Trophoblast cell (in vitro differentiated cells and primary cell): Measurements from ENCODE around the gene GABRR3.

Source experiments
- DNase-seq, 2 donors: peaks; one replicate each; pipeline ENCODE4 v3.0.0-alpha.2; 2016
- H2AFZ ChIP-seq: 2 replicates; pipeline ENCODE4 v1.6.1; 2013; ENCODE audit warnings: low read length, moderate library complexity, mild to moderate bottlenecking; ENCODE audit not compliant: insufficient read depth, poor library complexity
- H2AK5ac ChIP-seq: 2 replicates; pipeline ENCODE4 v1.6.1; 2013; ENCODE audit warnings: mild to moderate bottlenecking, low read length
- H2BK120ac ChIP-seq: 2 replicates; pipeline ENCODE4 v1.6.1; 2013; ENCODE audit warnings: low read length, mild to moderate bottlenecking, moderate library complexity; ENCODE audit not compliant: insufficient read depth, poor library complexity
- H2BK12ac ChIP-seq: 2 replicates; pipeline ENCODE4 v1.6.1; 2013; ENCODE audit warnings: mild to moderate bottlenecking, low read length, moderate library complexity
- H2BK5ac ChIP-seq: 2 replicates; pipeline ENCODE4 v1.6.1; 2013; ENCODE audit warnings: low read length, low read depth, moderate library complexity, mild to moderate bottlenecking; ENCODE audit not compliant: poor library complexity
- H3K14ac ChIP-seq: 2 replicates; pipeline ENCODE4 v1.6.1; 2013; ENCODE audit warnings: mild to moderate bottlenecking, low read length
- H3K18ac ChIP-seq: 2 replicates; pipeline ENCODE4 v1.6.1; 2013; ENCODE audit warnings: mild to moderate bottlenecking, low read length
- H3K23ac ChIP-seq: 2 replicates; pipeline ENCODE4 v1.6.1; 2013; ENCODE audit warnings: low read length
- H3K27ac ChIP-seq: 2 replicates; pipeline ENCODE4 v1.5.1; 2013; ENCODE audit warnings: low read depth, mild to moderate bottlenecking, inconsistent platforms, low read length, moderate library complexity
- H3K27me3 ChIP-seq: 2 replicates; pipeline ENCODE4 v1.6.1; 2013; ENCODE audit warnings: inconsistent platforms, mild to moderate bottlenecking, low read length, moderate library complexity; ENCODE audit not compliant: insufficient read depth
- H3K36me3 ChIP-seq, 2 experiments: 1 replicate in 1 of 2; 2 replicates in 1 of 2; pipeline ENCODE4 v1.6.1; 2013; ENCODE audit warnings: low read length in 2 of 2, mild to moderate bottlenecking in 2 of 2, moderate library complexity in 1 of 2; ENCODE audit not compliant: insufficient read depth in 2 of 2, control insufficient read depth in 1 of 2
- H3K4ac ChIP-seq: 2 replicates; pipeline ENCODE4 v1.6.1; 2013; ENCODE audit warnings: low read depth, mild to moderate bottlenecking, low read length, moderate library complexity
- H3K4me1 ChIP-seq, 2 experiments: 1 replicate in 1 of 2; 2 replicates in 1 of 2; pipeline ENCODE4 v1.6.1; 2013; ENCODE audit warnings: low read length in 2 of 2, mild to moderate bottlenecking in 2 of 2, moderate library complexity in 1 of 2; ENCODE audit not compliant: insufficient read depth in 2 of 2, control insufficient read depth in 1 of 2
- H3K4me2 ChIP-seq: 2 replicates; pipeline ENCODE4 v1.6.1; 2013; ENCODE audit warnings: inconsistent platforms, mild to moderate bottlenecking, low read length, moderate library complexity
- H3K4me3 ChIP-seq: 2 replicates; pipeline ENCODE4 v1.5.1; 2013; ENCODE audit warnings: mild to moderate bottlenecking, low read depth, low read length, inconsistent platforms
- H3K79me1 ChIP-seq: one replicate; pipeline ENCODE4 v1.6.1; 2013; ENCODE audit warnings: low read length
- H3K79me2 ChIP-seq: 2 replicates; pipeline ENCODE4 v1.6.1; 2013; ENCODE audit warnings: low read length, mild to moderate bottlenecking; ENCODE audit not compliant: control insufficient read depth, insufficient read depth, poor library complexity
- H3K9ac ChIP-seq: 2 replicates; pipeline ENCODE4 v1.6.1; 2013; ENCODE audit warnings: mild to moderate bottlenecking, low read length
- H3K9me3 ChIP-seq: 2 replicates; pipeline ENCODE4 v1.6.1; 2013; ENCODE audit warnings: low read depth, mild to moderate bottlenecking, control low read depth, inconsistent platforms, low read length; ENCODE audit not compliant: insufficient read depth
- H4K12ac ChIP-seq: 2 replicates; pipeline ENCODE4 v1.6.1; 2013; ENCODE audit warnings: low read depth, mild to moderate bottlenecking, low read length, moderate library complexity
- H4K8ac ChIP-seq: 2 replicates; pipeline ENCODE4 v1.6.1; 2013; ENCODE audit warnings: low read depth, mild to moderate bottlenecking, low read length, moderate library complexity
- H4K91ac ChIP-seq: one replicate; pipeline ENCODE4 v1.6.1; 2013; ENCODE audit warnings: low read depth, mild to moderate bottlenecking, low read length, moderate library complexity
- WGBS: extraction: QIAGEN DNeasy Blood & Tissue Kit; methylation state at CpG from one replicate; pipeline ENCODE4 v1.1.7; 2013; ENCODE audit warnings: missing lambda C conversion rate; ENCODE audit not compliant: insufficient read length, insufficient coverage; ENCODE audit errors: extremely low coverage; 5-methylcytosine and 5-hydroxymethylcytosine counted together

The GABRR3 gene

GRCh38 chr3:97975466-97975865 is 59.6 kb downstream of the GABRR3 start:
- H3K4me3 ChIP-seq = no peak overlapping the region
- no peak overlapping the region for H3K23ac ChIP-seq
- no CpG with 5 or more reads among the region's 1 CpG for WGBS
- no peaks in the 10 kb centered on the region for H3K79me2 ChIP-seq
- no peak overlapping the region for H3K9ac ChIP-seq
- H2AFZ ChIP-seq = no peak overlapping the region
- DNase-seq = no peak
- no peak overlapping the region for H3K18ac ChIP-seq
- H2BK120ac ChIP-seq = no peak overlapping the region
- H3K27ac ChIP-seq = no peak overlapping the region
- H3K4ac ChIP-seq = no peak overlapping the region
- no peaks in the 10 kb centered on the region for H3K36me3 ChIP-seq
- H2BK5ac ChIP-seq = no peak overlapping the region
- no peak overlapping the region for H2AK5ac ChIP-seq
- no peak overlapping the region for H4K91ac ChIP-seq
- no peak overlapping the region for H3K4me2 ChIP-seq
- no peaks in the 10 kb centered on the region for H3K79me1 ChIP-seq
- no peak overlapping the region for H2BK12ac ChIP-seq
- H4K8ac ChIP-seq = no peak overlapping the region
- no peak overlapping the region for H3K14ac ChIP-seq
- H3K9me3 ChIP-seq = no peaks in the 10 kb centered on the region
- no peak overlapping the region for H4K12ac ChIP-seq
- no peaks in the 10 kb centered on the region for H3K27me3 ChIP-seq
- H3K4me1 ChIP-seq = no peaks in the 10 kb centered on the region

- no peak for DNase-seq
- no peak overlapping the region for H3K27ac ChIP-seq
- H3K9me3 ChIP-seq = no peaks in the 10 kb centered on the region
- no peak overlapping the region for H4K91ac ChIP-seq
- H3K79me1 ChIP-seq = no peaks in the 10 kb centered on the region
- no peak overlapping the region for H3K4me3 ChIP-seq
- H3K4me1 ChIP-seq = no peaks in the 10 kb centered on the region
- H2AFZ ChIP-seq = no peak overlapping the region
- no peak overlapping the region for H2AK5ac ChIP-seq
- H3K4ac ChIP-seq = no peak overlapping the region
- H3K14ac ChIP-seq = no peak overlapping the region
- H2BK12ac ChIP-seq = no peak overlapping the region
- no peak overlapping the region for H3K4me2 ChIP-seq
- no peaks in the 10 kb centered on the region for H3K36me3 ChIP-seq
- H4K8ac ChIP-seq = no peak overlapping the region
- no peak overlapping the region for H3K23ac ChIP-seq
- H2BK120ac ChIP-seq = no peak overlapping the region
- no CpG with 5 or more reads among the region's 3 CpGs for WGBS
- H3K9ac ChIP-seq = no peak overlapping the region
- H2BK5ac ChIP-seq = no peak overlapping the region
- H3K79me2 ChIP-seq = no peaks in the 10 kb centered on the region
- H4K12ac ChIP-seq = no peak overlapping the region
- H3K27me3 ChIP-seq = no peaks in the 10 kb centered on the region
- no peak overlapping the region for H3K18ac ChIP-seq
Measured at GRCh38 chr3:97974996-97975395, 60.1 kb downstream of the GABRR3 start.

GRCh38 chr3:97972976-97973375 is 62.1 kb downstream of the GABRR3 start:
- no peak overlapping the region for H4K8ac ChIP-seq
- no peak overlapping the region for H3K4ac ChIP-seq
- no peak overlapping the region for H3K23ac ChIP-seq
- no peak overlapping the region for H4K12ac ChIP-seq
- no peak overlapping the region for H3K4me3 ChIP-seq
- H3K18ac ChIP-seq = no peak overlapping the region
- no peak overlapping the region for H3K9ac ChIP-seq
- H3K79me1 ChIP-seq = no peaks in the 10 kb centered on the region
- H2AK5ac ChIP-seq = no peak overlapping the region
- H2AFZ ChIP-seq = no peak overlapping the region
- no peak overlapping the region for H3K27ac ChIP-seq
- H2BK12ac ChIP-seq = no peak overlapping the region
- no peaks in the 10 kb centered on the region for H3K79me2 ChIP-seq
- no peak for DNase-seq
- H3K36me3 ChIP-seq = no peaks in the 10 kb centered on the region
- H3K9me3 ChIP-seq = no peaks in the 10 kb centered on the region
- no peaks in the 10 kb centered on the region for H3K27me3 ChIP-seq
- no peak overlapping the region for H3K14ac ChIP-seq
- no peak overlapping the region for H2BK5ac ChIP-seq
- no peaks in the 10 kb centered on the region for H3K4me1 ChIP-seq
- no CpG with 5 or more reads among the region's 9 CpGs for WGBS
- H3K4me2 ChIP-seq = no peak overlapping the region
- no peak overlapping the region for H4K91ac ChIP-seq
- no peak overlapping the region for H2BK120ac ChIP-seq

GRCh38 chr3:97971679-97972567 is 63.2 kb downstream of the GABRR3 start, which contains the start of gene RIOX2:
RIOX2 (minus strand) TSS chr3:97972431; CDS start chr3:97967593, 4,838 bp downstream.
- no CpG with 5 or more reads among the region's 82 CpGs for WGBS
- H3K18ac ChIP-seq = peak within 1 kb of the TSS; percentile 84
- no peak within 1 kb of the TSS for H2AFZ ChIP-seq
- H3K14ac ChIP-seq = no peak within 1 kb of the TSS
- peak within 1 kb of the TSS; percentile 77 for H4K91ac ChIP-seq
- no peak within 1 kb of the TSS for H3K23ac ChIP-seq
- H3K4ac ChIP-seq = no peak within 1 kb of the TSS
- no peak within 1 kb of the TSS for H2AK5ac ChIP-seq
- peaks cover 0 to 2% of the 10 kb centered on the region in 2 experiments for H3K4me1 ChIP-seq
- peak within 1 kb of the TSS; percentile 84 for H3K4me2 ChIP-seq
- no peak within 1 kb of the TSS for H4K12ac ChIP-seq
- peak within 1 kb of the TSS; percentile 93 for H3K9ac ChIP-seq
- no peaks in the 10 kb centered on the region for H3K79me1 ChIP-seq
- H3K4me3 ChIP-seq = peak within 1 kb of the TSS; percentile 96
- no peak within 1 kb of the TSS for H2BK5ac ChIP-seq
- no peaks in the 10 kb centered on the region for H3K36me3 ChIP-seq
- H3K27ac ChIP-seq = peak within 1 kb of the TSS; percentile 50
- no peak within 1 kb of the TSS for H2BK120ac ChIP-seq
- no peak within 1 kb of the TSS for H2BK12ac ChIP-seq
- no peaks in the 10 kb centered on the region for H3K79me2 ChIP-seq
- H3K27me3 ChIP-seq = no peaks in the 10 kb centered on the region
- peak; percentile 97 to 98 for DNase-seq
- H4K8ac ChIP-seq = peak within 1 kb of the TSS; percentile 54
- no peaks in the 10 kb centered on the region for H3K9me3 ChIP-seq
